Thymus (tissue), 11 donors: ENCODE results near the gene FZD4. TPM values are rescaled to one million over a fixed set of nuclear protein-coding genes. Genes with fewer than 3 reads are reported as not detected.
"Not testable (repeated sequence)": the region's sequence is repeated elsewhere in the genome, so short reads cannot be mapped to it uniquely, and the experiment has no call there.

Experiments used
- DNase-seq, 9 donors: peaks; one replicate each; pipeline ENCODE4 v3.0.0-alpha.2; 2013; ENCODE audit warnings: low spot score in 9 of 9, low read depth in 6 of 9, missing footprints in 1 of 9
- H3K27ac ChIP-seq, 2 donors: one replicate each; pipeline ENCODE4 v1.5.1; 2013; ENCODE audit warnings: control low read depth in 1 of 2, low read depth in 1 of 2, low read length in 1 of 2, mild to moderate bottlenecking in 1 of 2, moderate library complexity in 1 of 2
- H3K27me3 ChIP-seq, 2 donors: one replicate each; pipeline ENCODE4 v1.5.1; 2013; ENCODE audit warnings: low read length in 1 of 2; ENCODE audit not compliant: control insufficient read depth in 2 of 2, insufficient read depth in 1 of 2
- H3K36me3 ChIP-seq, 2 donors: one replicate each; pipeline ENCODE4 v1.5.1; 2013; ENCODE audit warnings: low read length in 1 of 2, mild to moderate bottlenecking in 1 of 2, moderate library complexity in 1 of 2; ENCODE audit not compliant: control insufficient read depth in 2 of 2, insufficient read depth in 2 of 2
- H3K4me1 ChIP-seq, 2 donors: one replicate each; pipeline ENCODE4 v1.5.1; 2013; ENCODE audit warnings: low read length in 2 of 2; ENCODE audit not compliant: control insufficient read depth in 2 of 2, insufficient read depth in 2 of 2
- H3K4me3 ChIP-seq, 2 donors: one replicate each; pipeline ENCODE4 v1.5.1; 2013; ENCODE audit warnings: low read length in 2 of 2, control low read depth in 1 of 2, mild to moderate bottlenecking in 1 of 2
- H3K9me3 ChIP-seq, 2 donors: one replicate each; pipeline ENCODE4 v1.5.1; 2013; ENCODE audit warnings: low read length in 1 of 2, mild to moderate bottlenecking in 1 of 2; ENCODE audit not compliant: control insufficient read depth in 2 of 2, insufficient read depth in 1 of 2
- WGBS: extraction: QIAGEN DNeasy Blood & Tissue Kit; methylation state at CpG from one replicate; pipeline ENCODE4 v1.1.7; 2013; 5-methylcytosine and 5-hydroxymethylcytosine counted together
- polyA plus RNA-seq: library from polyadenylated mRNA; stranded (reverse); fragments of 200-250 nt; gene quantifications from one replicate; pipeline ENCODE4 v1.2.3, GENCODE V29; 2013
- total RNA-seq: library from RNA; stranded (reverse); fragments of 120-200 nt; gene quantifications from one replicate; pipeline ENCODE4 v1.2.4, GENCODE V29; 2013
- donor health status: healthy.

Gene FZD4
- total and polyA plus RNA-seq, 2 donors = 3.4 to 5.9 TPM

GRCh38 chr11:86941871-86942599, 13.2 kb downstream of the FZD4 start:
- H3K4me3 ChIP-seq = no peak overlapping the region
- no peaks in the 10 kb centered on the region for H3K4me1 ChIP-seq
- no peaks in the 10 kb centered on the region for H3K9me3 ChIP-seq
- H3K27me3 ChIP-seq = no peaks in the 10 kb centered on the region
- H3K27ac ChIP-seq = no peak overlapping the region
- H3K36me3 ChIP-seq = no peaks in the 10 kb centered on the region
- 80% methylated on average over 4 of the region's 4 CpGs for WGBS
- no peak for DNase-seq

GRCh38 chr11:86941077-86941870, 13.9 kb downstream of the FZD4 start:
- H3K9me3 ChIP-seq = no peaks in the 10 kb centered on the region
- no peaks in the 10 kb centered on the region for H3K36me3 ChIP-seq
- 95% methylated on average over 7 of the region's 7 CpGs for WGBS
- no peak overlapping the region for H3K4me3 ChIP-seq
- H3K4me1 ChIP-seq = no peaks in the 10 kb centered on the region
- no peaks in the 10 kb centered on the region for H3K27me3 ChIP-seq
- no peak overlapping the region for H3K27ac ChIP-seq
- DNase-seq = no peak

DNA sequence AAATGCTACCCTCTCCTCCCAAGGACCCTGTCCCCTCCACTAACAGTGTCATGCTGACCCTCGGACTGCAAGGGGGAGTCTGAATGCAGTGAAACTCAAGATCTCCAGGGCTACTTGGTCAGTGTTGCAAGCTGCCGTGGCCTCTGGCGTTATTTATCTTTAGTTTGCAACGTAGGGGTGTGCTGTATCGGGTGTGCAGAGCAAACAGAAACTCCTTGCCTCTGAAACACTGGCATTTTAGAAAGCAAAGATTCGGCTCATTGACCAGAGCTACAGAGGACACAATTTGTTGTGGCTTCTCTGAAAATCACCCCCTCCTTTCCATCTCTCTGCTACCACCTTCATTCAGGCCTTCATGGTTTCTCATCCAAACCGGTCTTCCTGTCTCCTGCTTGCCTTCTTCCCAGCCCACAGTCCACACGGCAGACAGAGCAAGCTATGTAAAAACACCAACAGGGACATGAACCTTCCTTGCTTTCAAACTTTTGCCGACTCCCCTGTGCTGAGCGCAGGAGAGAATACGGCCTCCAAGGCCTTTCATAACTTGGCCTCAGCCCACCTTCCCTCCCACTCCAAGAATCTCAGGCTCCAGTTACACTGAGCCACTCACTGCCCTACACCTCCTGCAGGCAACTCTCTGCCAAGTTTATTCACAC, 14.9 kb downstream of the FZD4 start:
- Histone ChIP-seq H3K27ac (peak overlapping the region in 1 of 2 donors; percentile 11), H3K4me3 (no peak overlapping the region), H3K36me3 (no peaks in the 10 kb centered on the region), H3K4me1 (no peaks in the 10 kb centered on the region), H3K9me3 (no peaks in the 10 kb centered on the region), H3K27me3 (no peaks in the 10 kb centered on the region)
- 86% methylated on average over 11 of the region's 11 CpGs for WGBS
- no peak for DNase-seq

- Histone ChIP-seq H3K9me3 (no peaks in the 10 kb centered on the region), H3K27me3 (no peaks in the 10 kb centered on the region), H3K4me3 (no peak overlapping the region), H3K36me3 (no peaks in the 10 kb centered on the region), H3K4me1 (no peaks in the 10 kb centered on the region), H3K27ac (no peak overlapping the region)
- 32% methylated on average over 4 of the region's 4 CpGs for WGBS
- peak in 6 of 9 donors; percentile 17 to 62 (median 44) for DNase-seq
These were observed 16.0 kb downstream of the FZD4 start for GRCh38 chr11:86938900-86939880.

DNA sequence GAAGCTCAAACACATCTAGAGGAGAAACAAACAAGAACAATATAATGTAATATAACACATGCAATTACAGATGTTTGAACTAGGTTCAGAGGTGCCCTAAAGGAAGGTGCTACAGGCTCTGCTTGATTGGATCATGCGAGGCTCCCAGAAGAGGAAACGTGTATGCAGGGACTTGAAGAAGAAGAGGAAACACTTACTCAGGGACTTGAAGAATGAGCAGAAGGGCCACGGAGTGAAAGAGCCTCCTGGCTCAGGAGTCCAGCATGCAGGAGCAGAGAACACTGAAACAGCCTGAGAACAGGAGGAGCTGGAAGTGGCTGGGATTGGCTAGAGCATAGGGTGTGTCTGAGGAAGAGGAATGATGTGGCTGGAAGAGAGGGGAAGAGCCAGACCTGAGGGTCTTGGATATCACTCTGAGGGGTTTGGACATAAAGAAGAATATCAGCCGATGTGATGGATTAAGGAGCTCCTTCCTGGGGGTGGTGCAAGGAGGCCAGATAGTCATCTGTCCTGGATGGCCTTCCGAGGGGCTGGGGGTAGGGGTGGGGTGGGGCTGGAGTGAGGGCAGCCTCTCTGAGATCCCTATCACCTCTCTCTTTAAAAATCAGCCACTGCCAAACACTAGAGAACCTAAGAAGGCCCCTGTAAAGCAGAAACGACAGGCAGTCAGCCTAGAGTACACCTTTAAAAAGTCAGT, 16.8 kb downstream of the FZD4 start:
- H3K36me3 ChIP-seq = no peaks in the 10 kb centered on the region
- no peaks in the 10 kb centered on the region for H3K4me1 ChIP-seq
- DNase-seq = no peak
- H3K27ac ChIP-seq = no peak overlapping the region
- no peak overlapping the region for H3K4me3 ChIP-seq
- H3K27me3 ChIP-seq = no peaks in the 10 kb centered on the region
- H3K9me3 ChIP-seq = no peaks in the 10 kb centered on the region
- 49% methylated on average over 6 of the region's 6 CpGs for WGBS

DNA sequence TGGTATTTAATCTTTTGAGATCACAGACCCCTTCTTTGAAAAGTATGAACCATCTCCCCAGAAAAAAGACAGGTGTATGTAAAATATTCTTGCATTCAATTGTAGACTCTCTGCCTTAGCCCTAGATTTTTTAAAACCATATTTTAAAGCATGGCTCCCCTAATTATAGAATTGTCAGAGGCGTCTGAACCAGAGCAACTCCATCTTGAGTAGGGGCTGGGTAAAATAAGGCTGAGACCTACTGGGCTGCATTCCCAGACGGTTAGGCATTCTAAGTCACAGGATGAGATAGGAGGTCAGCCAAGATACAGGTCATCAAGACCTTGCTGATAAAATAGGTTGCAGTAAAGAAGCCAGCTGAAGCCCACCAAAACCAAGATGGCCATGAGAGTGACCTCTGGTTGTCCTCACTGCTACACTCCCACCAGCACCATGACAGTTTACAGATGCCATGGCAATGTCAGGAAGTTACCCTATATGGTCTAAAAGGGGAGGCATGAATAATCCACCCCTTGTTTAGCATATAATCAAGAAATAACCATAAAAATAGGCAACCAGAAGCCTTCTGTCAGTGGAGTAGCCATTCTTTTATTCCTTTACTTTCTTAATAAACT, 17.9 kb downstream of the FZD4 start:
- not testable (repeated sequence) for H3K27ac ChIP-seq
- WGBS = 95% methylated on average over 2 of the region's 2 CpGs

GRCh38 chr11:86934926-86935579, 20.1 kb downstream of the FZD4 start:
- Histone ChIP-seq H3K27me3 (no peaks in the 10 kb centered on the region), H3K4me1 (peaks cover 0 to 4% of the 10 kb centered on the region in 2 donors), H3K4me3 (no peak overlapping the region), H3K36me3 (no peaks in the 10 kb centered on the region), H3K27ac (no peak overlapping the region), H3K9me3 (no peaks in the 10 kb centered on the region)
- DNase-seq = no peak
- WGBS = 50% methylated on average over 3 of the region's 3 CpGs

More for the DNA sequence above, 17.9 kb downstream of the FZD4 start:
- H3K9me3 ChIP-seq, DNase-seq, H3K4me1 ChIP-seq, H3K27me3 ChIP-seq, H3K36me3 ChIP-seq, H3K4me3 ChIP-seq: not testable (repeated sequence)

GRCh38 chr11:86934582-86934900, 20.7 kb downstream of the FZD4 start:
- H3K9me3 ChIP-seq = no peaks in the 10 kb centered on the region
- H3K36me3 ChIP-seq = no peaks in the 10 kb centered on the region
- H3K4me3 ChIP-seq = no peak overlapping the region
- DNase-seq = no peak
- H3K27ac ChIP-seq = no peak overlapping the region
- no peaks in the 10 kb centered on the region for H3K27me3 ChIP-seq
- H3K4me1 ChIP-seq = peaks cover 0 to 4% of the 10 kb centered on the region in 2 donors
